K562 (cell line): Measurements from ENCODE around the gene ACKR3. TPM values are rescaled to one million over a fixed set of nuclear protein-coding genes. Genes with fewer than 3 reads are reported as not detected.

Experiments
- ATAC-seq: fragments of 200-7000 bp; cut with Tn5 transposase; 3 replicates; pipeline ENCODE4 v1.9.1; 2020; ENCODE audit warnings: moderate library complexity
- BruUV-seq: library from RNA; stranded (reverse); fragments of 400-500 nt; replicated peaks from 2 replicates; lab custom pipeline; 2021; lab: Mats Ljungman, UMichigan
- CTCF ChIA-PET: fragments of 300-600 bp; formaldehyde crosslinking; extraction: SDS; loops from one replicate; lab custom pipeline; 2021; ENCODE audit warnings: low intra/inter-chr PET ratio; lab: Yijun Ruan, JAX
- POLR2A ChIA-PET: fragments of 300-600, 350-650 bp; sonication (Branson Sonifier 250); formaldehyde crosslinking; extraction: SDS; loops from one replicate; lab custom pipeline; 2021; ENCODE audit warnings: antibody characterized with exemption, inconsistent platforms; lab: Yijun Ruan, JAX
- DNase-seq, 4 experiments: peaks; one replicate each; pipeline versions ENCODE4 v3.0.0 to v3.0.0-alpha.2; 2011 to 2018; ENCODE audit warnings: low spot score in 3 of 4, mixed read lengths in 3 of 4; ENCODE audit errors: extremely low read depth in 1 of 4
- FAIRE-seq: peaks from 2 replicates; lab custom pipeline; 2011; peaks lifted over from hg19 to GRCh38; lab: Jason Lieb, UNC
- H2AFZ ChIP-seq: 2 replicates; pipeline ENCODE4 v1.6.0; 2011; ENCODE audit warnings: low read depth, low read length, control low read depth, inconsistent platforms
- H3K27ac ChIP-seq: fragments of 200-600 bp; 3 replicates; pipeline ENCODE4 v1.8.0; 2011; ENCODE audit warnings: low read depth, mild to moderate bottlenecking, control low read depth, inconsistent platforms, low read length, moderate library complexity, mixed read lengths; ENCODE audit errors: extremely low read depth
- H3K27me3 ChIP-seq, 2 experiments: fragments of 300-600 bp in 1 of 2; 2 replicates in 1 of 2; 3 replicates in 1 of 2; pipeline versions ENCODE4 v1.6.0 to v1.8.0; 2011; ENCODE audit warnings: inconsistent platforms in 2 of 2, low read length in 2 of 2, mild to moderate bottlenecking in 1 of 2, mixed read lengths in 1 of 2, moderate library complexity in 1 of 2; ENCODE audit not compliant: control insufficient read depth in 2 of 2, insufficient read depth in 2 of 2
- H3K36me3 ChIP-seq: fragments of 300-600 bp; 3 replicates; pipeline ENCODE4 v1.8.0; 2011; ENCODE audit warnings: mild to moderate bottlenecking, low read length, inconsistent platforms; ENCODE audit not compliant: control insufficient read depth, insufficient read depth
- H3K4me1 ChIP-seq, 2 experiments: fragments of 200-600 bp in 1 of 2; replicated peaks in 1 of 2; 2 replicates in 1 of 2; 3 replicates in 1 of 2; pipeline versions ENCODE4 v1.5.1 to v1.8.0; 2011; ENCODE audit warnings: inconsistent platforms in 2 of 2, low read length in 2 of 2, mild to moderate bottlenecking in 1 of 2, mixed read lengths in 1 of 2, moderate library complexity in 1 of 2; ENCODE audit not compliant: control insufficient read depth in 2 of 2, insufficient read depth in 2 of 2
- H3K4me2 ChIP-seq: 2 replicates; pipeline ENCODE4 v1.6.1; 2011; ENCODE audit warnings: low read length, control low read depth, inconsistent platforms, mixed read lengths; ENCODE audit not compliant: insufficient read depth
- H3K4me3 ChIP-seq: fragments of 200-600 bp; sonication (generic), shearing (Covaris generic); 2 replicates; pipeline ENCODE4 v1.5.1; 2016; ENCODE audit warnings: control low read depth, inconsistent platforms
- H3K79me2 ChIP-seq: fragments of 200-600 bp; 3 replicates; pipeline ENCODE4 v1.8.0; 2011; ENCODE audit warnings: low read length, inconsistent platforms; ENCODE audit not compliant: control insufficient read depth, insufficient read depth
- H3K9ac ChIP-seq, 2 experiments: 2 replicates each; pipeline versions ENCODE4 v1.6.0 to v1.6.1; 2011; ENCODE audit warnings: low read depth in 2 of 2, low read length in 2 of 2, control low read depth in 1 of 2, inconsistent platforms in 1 of 2, mild to moderate bottlenecking in 1 of 2, mixed read lengths in 1 of 2; ENCODE audit not compliant: insufficient read depth in 1 of 2
- H3K9me1 ChIP-seq: one replicate; pipeline ENCODE4 v1.6.0; 2011; ENCODE audit warnings: inconsistent platforms, mild to moderate bottlenecking, low read length, moderate library complexity; ENCODE audit not compliant: control insufficient read depth, insufficient read depth
- H3K9me3 ChIP-seq: replicated peaks from 2 replicates; pipeline ENCODE4 v1.5.1; 2011; ENCODE audit warnings: low read depth, low read length, inconsistent platforms; ENCODE audit not compliant: control insufficient read depth, insufficient read depth
- H4K20me1 ChIP-seq: replicated peaks from 2 replicates; pipeline ENCODE4 v1.6.1; 2011; ENCODE audit warnings: low read length, inconsistent platforms, mixed read lengths; ENCODE audit not compliant: control insufficient read depth, insufficient read depth
- CUX1 ChIP-seq: fragments of 200-800 bp; sonication (Bioruptor generic); IDR thresholded peaks from 2 replicates; pipeline ENCODE4 v1.6.1; 2016; ENCODE audit warnings: missing genetic modification characterization, missing compliant biosample characterization
- E2F3 ChIP-seq: fragments of 250-450 bp; sonication (Bioruptor Pico); IDR thresholded peaks from 2 replicates; pipeline ENCODE4 v1.4.0; 2020; ENCODE audit warnings: mild to moderate bottlenecking
- HBP1 ChIP-seq: fragments of 450-650 bp; formaldehyde crosslinking; IDR thresholded peaks from 2 replicates; pipeline ENCODE4 v1.4.0; 2022; ENCODE audit warnings: missing genetic modification characterization
- KHSRP ChIP-seq: fragments of 450-650 bp; IDR thresholded peaks from 2 replicates; pipeline ENCODE4 v1.6.1; 2017
- MYNN ChIP-seq, 2 experiments: sonication (generic); formaldehyde crosslinking in 1 of 2; IDR thresholded peaks; 2 replicates each; pipeline versions ENCODE4 v1.5.0 to v1.6.1; 2016 to 2020; ENCODE audit warnings: antibody characterized with exemption in 1 of 2, missing genetic modification reagents in 1 of 2
- PHF20 ChIP-seq: fragments of 450-650 bp; IDR thresholded peaks from 2 replicates; pipeline ENCODE4 v1.6.1; 2018; ENCODE audit not compliant: partially characterized antibody
- RFX1 ChIP-seq: fragments of 450-650 bp; IDR thresholded peaks from 2 replicates; pipeline ENCODE4 v1.6.1; 2016; ENCODE audit warnings: mild to moderate bottlenecking, moderate library complexity
- TCF7 ChIP-seq: sonication (generic); IDR thresholded peaks from 2 replicates; pipeline ENCODE4 v1.6.1; 2016; ENCODE audit warnings: antibody characterized with exemption, borderline replicate concordance
- THRB ChIP-seq: fragments of 450-650 bp; formaldehyde crosslinking; conservative IDR thresholded peaks from 2 replicates; pipeline ENCODE4 v1.4.0; 2022; ENCODE audit warnings: mild to moderate bottlenecking, missing genetic modification characterization
- ZNF717 ChIP-seq: fragments of 250-450 bp; sonication (Bioruptor Pico); IDR thresholded peaks from 2 replicates; pipeline ENCODE4 v1.5.0; 2021
- ZNF830 ChIP-seq: fragments of 250-450 bp; sonication (Bioruptor Pico); IDR thresholded peaks from 2 replicates; pipeline ENCODE4 v1.5.0; 2021; ENCODE audit warnings: mild to moderate bottlenecking
- ZSCAN32 ChIP-seq: fragments of 450-650 bp; formaldehyde crosslinking; IDR thresholded peaks from 2 replicates; pipeline ENCODE4 v1.4.0; 2020; ENCODE audit warnings: mild to moderate bottlenecking, moderate library complexity
- WGBS: fragments of 100-300 bp; shearing (Covaris generic); methylation state at CpG from one replicate; pipeline ENCODE4 v1.1.6; 2016; ENCODE audit warnings: low coverage, mixed read lengths; ENCODE audit not compliant: insufficient coverage; ENCODE audit errors: missing lambda C conversion rate; 5-methylcytosine and 5-hydroxymethylcytosine counted together
- in situ Hi-C: fragments of 300-500 bp; cut with MboI; formaldehyde crosslinking; loops from 4 replicates; pipeline ENCODE4 v1.15.0; 2018; ENCODE audit warnings: inconsistent platforms, mixed read lengths
- intact Hi-C: fragments of 100-400 bp; cut with micrococcal nuclease; formaldehyde crosslinking; loops from 2 replicates; pipeline ENCODE4 v1.14.2; 2022
- polyA plus RNA-seq, 8 experiments: library from polyadenylated mRNA; depleted of rRNA in 4 of 8; stranded (reverse) in 5 of 8; unstranded in 3 of 8; fragments of >200 nt; fragmentation: Nextera tagmentation in 2 of 8; fragmentation: Illumina TruSeq in 1 of 8; extraction: Ambion mirVana in 2 of 8; extraction: Trizol in 1 of 8; gene quantifications; 2 replicates each; pipeline versions ENCODE4 v1.2.1 to v1.2.3, GENCODE V29; 2011 to 2014; ENCODE audit warnings: inconsistent platforms in 1 of 8, missing spikeins in 1 of 8
- total RNA-seq, 7 experiments: library from RNA; depleted of rRNA in 6 of 7; stranded (reverse); fragments of >200 nt in 6 of 7; fragmentation: Illumina TruSeq in 2 of 7; extraction: Trizol in 2 of 7; gene quantifications; 2 replicates each; pipeline versions ENCODE4 v1.2.1 to v1.2.3, GENCODE V29; 2011 to 2021; ENCODE audit warnings: low replicate concordance in 1 of 7

ACKR3 gene
- total and polyA plus RNA-seq, 9 of the 15 experiments (the other 6 are each of a cell fraction or from before 2014, with no cell fraction given), result 0.07 TPM; not detected in 8

- intact Hi-C loops (no loop called here), in situ Hi-C loops (no loop called here)
- ATAC-seq (no peak), FAIRE-seq (no peak), DNase-seq (no peak)
- ChIA-PET POLR2A (no interaction called here), CTCF (no interaction called here)
- H3K27me3 ChIP-seq, result peaks cover 0 to 35% of the 10 kb centered on the region in 2 experiments; a peak in 4 of 5 replicates
- WGBS, result 0% methylated on average over 6 of the region's 6 CpGs
- no peak overlapping the region for H3K27ac ChIP-seq
- no peaks in the 10 kb centered on the region for H3K9me3 ChIP-seq
- no peaks in the 10 kb centered on the region; the same call in 1 of the 2 replicates for H4K20me1 ChIP-seq
- no peak overlapping the region for H3K4me2 ChIP-seq
- BruUV-seq, result no TSS peak
- no peaks in the 10 kb centered on the region for H3K36me3 ChIP-seq
- H2AFZ ChIP-seq, result no peak overlapping the region
- H3K4me3 ChIP-seq, result no peak overlapping the region
- TF ChIP-seq TCF7, result no peak
- no peak for TF ChIP-seq MYNN (IDR thresholded peaks at IDR 0.05)
- TF ChIP-seq MYNN (CRISPR knock-in tag; IDR thresholded peaks at IDR 0.05), result no peak
- no peak for TF ChIP-seq CUX1 (CRISPR knock-in tag)
- TF ChIP-seq ZSCAN32 (CRISPR knock-in tag), result no peak
- no peak for TF ChIP-seq PHF20
- TF ChIP-seq E2F3 (CRISPR knock-in tag), result no peak
- TF ChIP-seq KHSRP, result no peak
- TF ChIP-seq RFX1, result no peak
- no peak for TF ChIP-seq HBP1 (CRISPR knock-in tag)
- no peak for TF ChIP-seq THRB (CRISPR knock-in tag)
- no peak for TF ChIP-seq ZNF717 (CRISPR knock-in tag)
- no peak for TF ChIP-seq ZNF830 (CRISPR knock-in tag)
- H3K79me2 ChIP-seq, result no peaks in the 10 kb centered on the region
- no peaks in the 10 kb centered on the region for H3K9me1 ChIP-seq
- no peaks in the 10 kb centered on the region for H3K4me1 ChIP-seq
- H3K9ac ChIP-seq, result no peak overlapping the region
Measured at GRCh38 chr2:236571145-236571544, 1.5 kb downstream of the ACKR3 start.
